GM23248 (cell line): ENCODE measurements around the gene PRUNE2. TPM values are rescaled to one million over a fixed set of nuclear protein-coding genes. Genes with fewer than 3 reads are reported as not detected.

Experiments
- DNase-seq: peaks from one replicate; pipeline ENCODE4 v3.0.0-alpha.2; 2015
- H2AFZ ChIP-seq: fragments of 200-600 bp; sonication (generic); 2 replicates; pipeline ENCODE4 v1.6.1; 2016; ENCODE audit warnings: antibody characterized with exemption
- H3F3A ChIP-seq: fragments of 200-600 bp; sonication (generic); 2 replicates; pipeline ENCODE4 v1.6.1; 2016; ENCODE audit warnings: mild to moderate bottlenecking, antibody characterized with exemption, mixed run types; ENCODE audit not compliant: insufficient read depth
- H3K27ac ChIP-seq: fragments of 200-600 bp; sonication (generic); 2 replicates; pipeline ENCODE4 v1.5.1; 2016; ENCODE audit warnings: mild to moderate bottlenecking
- H3K27me3 ChIP-seq: fragments of 200-600 bp; sonication (generic); replicated peaks from 2 replicates; pipeline ENCODE4 v1.6.1; 2016; ENCODE audit warnings: mild to moderate bottlenecking; ENCODE audit not compliant: insufficient read depth
- H3K36me3 ChIP-seq: fragments of 200-600 bp; sonication (generic); 2 replicates; pipeline ENCODE4 v1.6.1; 2016; ENCODE audit warnings: low read depth, mild to moderate bottlenecking
- H3K4me1 ChIP-seq: fragments of 200-600 bp; sonication (generic); 2 replicates; pipeline ENCODE4 v1.6.1; 2016; ENCODE audit warnings: mild to moderate bottlenecking; ENCODE audit not compliant: insufficient read depth
- H3K4me2 ChIP-seq: fragments of 200-600 bp; sonication (generic); one replicate; pipeline ENCODE4 v1.6.1; 2016; ENCODE audit warnings: mild to moderate bottlenecking; ENCODE audit not compliant: unreplicated experiment
- H3K4me3 ChIP-seq: fragments of 200-600 bp; sonication (generic); 2 replicates; pipeline ENCODE4 v1.5.1; 2016; ENCODE audit warnings: mild to moderate bottlenecking
- H3K79me2 ChIP-seq: fragments of 200-600 bp; sonication (generic); 2 replicates; pipeline ENCODE4 v1.6.1; 2016; ENCODE audit warnings: mild to moderate bottlenecking; ENCODE audit not compliant: insufficient read depth
- H3K9ac ChIP-seq: fragments of 200-600 bp; sonication (generic); 2 replicates; pipeline ENCODE4 v1.6.1; 2016; ENCODE audit warnings: mild to moderate bottlenecking
- H3K9me2 ChIP-seq: fragments of 200-600 bp; sonication (generic); 2 replicates; pipeline ENCODE4 v1.6.1; 2016; ENCODE audit warnings: mixed run types, mild to moderate bottlenecking, moderate library complexity; ENCODE audit not compliant: insufficient read depth
- H3K9me3 ChIP-seq: fragments of 200-600 bp; sonication (generic); one replicate; pipeline ENCODE4 v1.6.1; 2017; ENCODE audit warnings: low read depth
- H4K20me1 ChIP-seq: fragments of 200-600 bp; sonication (generic); 2 replicates; pipeline ENCODE4 v1.6.0; 2016; ENCODE audit not compliant: insufficient read depth
- EZH2 ChIP-seq: fragments of 200-600 bp; sonication (generic); IDR thresholded peaks from 2 replicates; pipeline ENCODE4 v1.6.1; 2018; ENCODE audit warnings: antibody characterized with exemption, mild to moderate bottlenecking; ENCODE audit not compliant: insufficient read depth, poor library complexity, severe bottlenecking
- EZH2phosphoT487 ChIP-seq: fragments of 200-600 bp; sonication (generic); IDR thresholded peaks from 2 replicates; pipeline ENCODE4 v1.6.1; 2018; ENCODE audit warnings: antibody characterized with exemption, moderate library complexity, mild to moderate bottlenecking, low read depth; ENCODE audit not compliant: insufficient read depth
- WGBS, 2 experiments: methylation state at CpG; one replicate each; pipeline ENCODE4 v1.1.6; 2015 to 2017; ENCODE audit warnings: low lambda C conversion rate in 2 of 2, low coverage in 1 of 2; ENCODE audit errors: missing lambda C conversion rate in 2 of 2; 5-methylcytosine and 5-hydroxymethylcytosine counted together
- in situ Hi-C: fragments of 300-500 bp; cut with MboI; formaldehyde crosslinking; loops from 2 replicates; pipeline ENCODE4 v1.15.0; 2020
- polyA plus RNA-seq: library from polyadenylated mRNA; unstranded; fragments of >200 nt; fragmentation: Nextera tagmentation; extraction: Ambion mirVana; gene quantifications from 2 replicates; pipeline ENCODE4 v1.2.1, GENCODE V29; 2016
- total RNA-seq: library from RNA; depleted of rRNA; stranded (reverse); fragments of >200 nt; shearing (Covaris generic); gene quantifications from 2 replicates; pipeline ENCODE4 v1.2.3, GENCODE V29; 2014

The PRUNE2 gene
- total and polyA plus RNA-seq, 2 experiments from 2014 or later: 2.0 to 8.8 TPM

DNA sequence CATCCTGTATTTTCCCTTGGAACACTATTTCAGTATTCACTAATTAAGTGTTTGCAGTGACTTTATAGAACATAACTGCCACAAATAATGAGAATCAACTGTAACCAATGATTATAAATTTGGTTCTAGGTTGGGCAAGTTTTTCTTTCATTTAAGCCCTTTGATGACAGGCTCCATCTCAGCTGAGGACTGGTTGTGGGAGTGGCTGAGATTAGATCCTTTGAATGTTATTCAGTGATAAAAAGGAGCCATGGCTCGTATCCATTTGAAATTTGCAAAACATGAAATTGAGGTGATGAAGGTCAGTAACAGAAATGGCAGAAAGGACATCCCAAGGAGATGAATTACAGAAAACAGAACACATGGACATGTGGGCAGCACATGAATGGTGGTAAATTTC, 279.8 kb downstream of the PRUNE2 start:
- no peak overlapping the region for H3K27ac ChIP-seq
- TF ChIP-seq EZH2: no peak
- no peaks in the 10 kb centered on the region for H3K79me2 ChIP-seq
- H3K9ac ChIP-seq: no peak overlapping the region
- H2AFZ ChIP-seq: no peak overlapping the region
- no peaks in the 10 kb centered on the region for H3K27me3 ChIP-seq
- no peaks in the 10 kb centered on the region for H3F3A ChIP-seq
- no peaks in the 10 kb centered on the region for H3K9me3 ChIP-seq
- no peak overlapping the region for H3K4me2 ChIP-seq
- H3K9me2 ChIP-seq: no peaks in the 10 kb centered on the region
- in situ Hi-C loops: no loop called here
- 32 to 67% methylated on average over 1 of the region's 1 CpG for WGBS, 2 experiments
- no peak overlapping the region for H3K4me3 ChIP-seq
- H4K20me1 ChIP-seq: no peaks in the 10 kb centered on the region
- H3K4me1 ChIP-seq: no peaks in the 10 kb centered on the region
- no peak for DNase-seq
- H3K36me3 ChIP-seq: no peaks in the 10 kb centered on the region

DNA sequence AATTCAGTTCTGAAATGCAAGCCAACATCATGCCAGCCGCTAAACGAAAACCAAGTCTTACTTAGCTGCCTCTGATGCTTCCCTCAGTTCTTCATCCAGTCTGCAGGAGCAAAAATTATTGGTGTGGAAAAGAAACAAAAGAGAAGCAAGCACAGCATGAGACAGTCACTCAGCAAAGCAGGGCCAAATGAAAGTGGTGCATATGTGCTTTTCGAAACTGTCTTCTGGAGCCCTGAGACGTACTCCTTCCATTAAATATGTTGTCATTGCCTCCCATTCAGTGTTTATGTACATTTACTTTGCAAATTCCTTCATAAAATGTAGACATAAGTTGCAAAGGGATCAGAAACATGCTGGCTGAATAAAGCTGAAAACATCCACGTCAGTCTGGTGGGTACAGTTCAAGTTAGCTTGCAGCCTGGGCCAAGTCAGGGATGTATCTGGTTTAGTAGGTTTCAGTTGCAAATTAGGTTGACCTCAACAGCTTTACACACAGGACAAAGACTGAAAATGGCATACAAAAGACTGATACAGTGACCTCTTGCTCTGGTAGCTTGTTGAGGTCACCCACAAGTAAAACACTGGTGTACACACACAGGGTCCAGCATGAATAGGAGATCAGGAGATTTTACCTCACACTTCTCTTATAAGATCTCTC, 281.4 kb downstream of the PRUNE2 start:
- Histone ChIP-seq H3K36me3 (no peaks in the 10 kb centered on the region), H3K4me2 (no peak overlapping the region), H3F3A (peaks cover under 1% of the 10 kb centered on the region; the same call in 1 of the 2 replicates), H4K20me1 (no peaks in the 10 kb centered on the region), H3K27me3 (no peaks in the 10 kb centered on the region), H3K79me2 (no peaks in the 10 kb centered on the region), H3K9ac (no peak overlapping the region), H2AFZ (no peak overlapping the region), H3K4me3 (no peak overlapping the region), H3K27ac (no peak overlapping the region), H3K9me3 (no peaks in the 10 kb centered on the region), H3K4me1 (peaks cover 12% of the 10 kb centered on the region), H3K9me2 (no peaks in the 10 kb centered on the region)
- WGBS, 2 experiments: 93 to 96% methylated on average over 5 of the region's 5 CpGs
- no peak for DNase-seq
- in situ Hi-C loops: no loop called here
- no peak for TF ChIP-seq EZH2
- no peak for TF ChIP-seq EZH2phosphoT487

DNA sequence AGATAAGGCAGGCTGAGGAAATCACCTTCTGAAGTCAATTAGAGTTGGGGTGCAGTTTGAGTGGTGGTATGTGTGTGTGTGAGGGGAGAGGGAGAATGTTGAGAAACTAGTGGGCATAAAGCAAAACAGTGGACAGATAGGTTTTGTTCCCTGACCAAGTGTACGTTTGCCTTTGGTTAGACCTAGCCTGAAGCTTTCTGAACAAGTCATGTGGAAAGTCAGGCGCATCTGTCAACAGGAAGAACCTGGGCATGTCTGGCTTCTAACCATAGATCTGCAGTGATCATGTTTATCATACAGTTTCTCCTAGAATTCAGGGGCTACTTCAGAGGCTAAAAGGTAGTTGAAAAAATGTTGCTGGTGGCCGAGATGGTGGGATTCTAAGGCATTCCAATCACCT, 284.9 kb downstream of the PRUNE2 start:
- DNase-seq: no peak

DNA sequence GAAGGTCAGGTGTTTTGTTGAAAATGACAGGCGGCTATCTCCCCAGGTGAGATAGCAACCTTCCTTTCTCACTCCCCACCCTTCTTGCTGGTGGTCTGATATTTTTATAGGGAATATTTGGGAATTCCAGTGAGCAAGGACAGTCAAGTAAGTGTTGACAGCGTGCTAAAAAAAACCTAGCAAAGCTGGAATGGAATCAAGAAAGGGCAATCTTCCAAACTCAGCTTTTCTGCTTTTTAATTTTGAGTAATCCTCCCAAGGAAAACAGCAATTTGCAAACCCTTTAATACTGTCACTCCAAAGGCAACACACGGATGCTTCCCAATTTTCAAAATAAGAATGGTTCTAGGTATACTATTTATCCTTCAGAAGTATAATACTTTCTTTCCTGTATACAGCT, 285.3 kb downstream of the PRUNE2 start:
- H3K9me3 ChIP-seq: no peaks in the 10 kb centered on the region
- no peaks in the 10 kb centered on the region for H3K79me2 ChIP-seq
- in situ Hi-C loops: no loop called here
- no peak overlapping the region for H2AFZ ChIP-seq
- H3K36me3 ChIP-seq: no peaks in the 10 kb centered on the region
- H3K27ac ChIP-seq: no peak overlapping the region
- no peak for TF ChIP-seq EZH2phosphoT487
- TF ChIP-seq EZH2: no peak
- no peak overlapping the region for H3K4me3 ChIP-seq
- DNase-seq: no peak
- no peaks in the 10 kb centered on the region for H4K20me1 ChIP-seq
- 35 to 46% methylated on average over 3 of the region's 3 CpGs for WGBS, 2 experiments
- no peaks in the 10 kb centered on the region for H3K27me3 ChIP-seq
- H3K9ac ChIP-seq: no peak overlapping the region
- H3K4me1 ChIP-seq: peaks cover 27% of the 10 kb centered on the region
- H3K4me2 ChIP-seq: no peak overlapping the region
- H3F3A ChIP-seq: peaks cover 17% of the 10 kb centered on the region
- no peaks in the 10 kb centered on the region for H3K9me2 ChIP-seq

More for the DNA sequence above, 284.9 kb downstream of the PRUNE2 start:
- Histone ChIP-seq H4K20me1 (no peaks in the 10 kb centered on the region), H3K4me1 (peaks cover 27% of the 10 kb centered on the region), H3K9me3 (no peaks in the 10 kb centered on the region), H3K4me2 (no peak overlapping the region), H3K4me3 (no peak overlapping the region), H3K36me3 (no peaks in the 10 kb centered on the region), H3K9ac (no peak overlapping the region), H3K9me2 (no peaks in the 10 kb centered on the region), H3K27ac (no peak overlapping the region), H3K27me3 (no peaks in the 10 kb centered on the region), H3K79me2 (no peaks in the 10 kb centered on the region), H3F3A (peaks cover 17% of the 10 kb centered on the region), H2AFZ (no peak overlapping the region)
- 86 to 88% methylated on average over 3 of the region's 3 CpGs for WGBS, 2 experiments
- in situ Hi-C loops: no loop called here
- TF ChIP-seq EZH2: no peak
- TF ChIP-seq EZH2phosphoT487: no peak

DNA sequence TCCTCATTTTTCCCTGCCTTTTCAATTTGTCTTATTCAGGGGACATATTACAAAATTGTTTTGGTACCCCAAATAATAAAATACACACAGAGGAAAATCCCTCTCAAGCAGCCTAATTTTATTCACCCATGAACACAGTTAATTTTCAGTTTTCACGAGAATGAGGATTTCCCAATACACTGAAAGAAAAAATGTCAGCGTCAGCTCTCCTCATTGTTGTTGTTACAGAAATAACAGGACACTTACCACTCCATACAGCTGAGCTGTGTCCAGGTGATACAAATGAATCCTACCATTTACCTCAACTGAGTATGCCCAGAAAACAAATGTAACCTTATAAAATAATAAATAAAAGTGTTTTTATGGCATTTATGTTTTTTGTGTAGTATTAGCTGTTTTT, 286.3 kb downstream of the PRUNE2 start:
- peak; percentile 43 for DNase-seq
- H2AFZ ChIP-seq: peak overlapping the region; percentile 50; the same call in 1 of the 2 replicates
- no peaks in the 10 kb centered on the region for H4K20me1 ChIP-seq
- in situ Hi-C loops: no loop called here
- H3K79me2 ChIP-seq: no peaks in the 10 kb centered on the region
- no peaks in the 10 kb centered on the region for H3K9me3 ChIP-seq
- H3K27me3 ChIP-seq: no peaks in the 10 kb centered on the region
- peak overlapping the region; percentile 32; the same call in 1 of the 2 replicates for H3K9ac ChIP-seq
- peaks cover 17% of the 10 kb centered on the region for H3F3A ChIP-seq
- no peak overlapping the region for H3K4me3 ChIP-seq
- H3K4me2 ChIP-seq: no peak overlapping the region
- H3K4me1 ChIP-seq: peaks cover 27% of the 10 kb centered on the region
- 26 to 37% methylated on average over 2 of the region's 2 CpGs for WGBS, 2 experiments
- H3K36me3 ChIP-seq: no peaks in the 10 kb centered on the region
- TF ChIP-seq EZH2phosphoT487 (no peak), EZH2 (no peak)
- H3K9me2 ChIP-seq: no peaks in the 10 kb centered on the region
- H3K27ac ChIP-seq: peak overlapping the region; percentile 62
